Measurements from ENCODE around the gene ACVR1B.
A peak's percentile ranks its signal among the peaks of the same experiment; 100 is the strongest.

ACVR1B gene

DNA sequence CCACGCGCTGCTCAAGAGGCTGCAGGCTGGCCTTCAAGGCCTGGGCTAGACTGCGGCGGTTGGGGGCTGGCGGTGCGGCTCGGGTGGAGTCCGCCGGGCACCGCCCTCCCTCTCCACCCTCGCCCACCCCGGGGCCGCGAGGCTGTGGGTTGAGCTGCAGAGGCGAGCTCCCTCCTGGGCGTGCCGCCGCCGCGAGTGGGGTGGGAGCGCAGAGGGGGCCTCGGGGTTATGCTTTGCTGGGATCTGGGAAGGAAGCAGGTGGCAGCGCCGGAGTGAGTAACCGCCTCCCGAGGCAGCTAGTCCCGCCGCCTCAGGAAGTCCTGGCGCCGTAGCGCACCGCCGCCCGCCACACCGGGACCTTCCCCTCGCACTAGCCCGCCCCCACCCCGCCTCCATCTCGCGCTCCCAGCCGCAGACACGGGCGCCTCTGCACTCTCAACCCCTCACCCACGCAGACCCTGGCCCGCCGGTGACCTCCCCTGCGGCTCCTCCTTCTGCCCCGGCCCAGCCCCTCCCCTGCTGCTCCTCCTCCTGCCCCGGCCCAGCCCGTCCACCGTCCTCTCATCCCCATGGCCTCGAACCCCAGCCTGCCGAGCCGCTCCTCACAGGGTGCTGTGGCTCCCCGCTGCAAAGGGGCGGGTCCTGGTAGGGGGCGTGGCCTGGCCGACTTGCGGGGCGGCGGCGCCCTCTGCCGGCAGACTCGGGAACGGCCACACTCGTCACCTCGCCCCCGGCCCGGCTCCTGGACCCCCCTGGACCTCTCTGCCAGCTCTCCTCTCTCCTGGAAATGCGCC, 71.9 kb downstream of the ACVR1B start:
- DNase-seq (ENCODE audit: low read depth) = no peak

GRCh38 chr12:52023976-52024688, 72.6 kb downstream of the ACVR1B start:
- DNase-seq (ENCODE audit: low read depth) = no peak

DNA sequence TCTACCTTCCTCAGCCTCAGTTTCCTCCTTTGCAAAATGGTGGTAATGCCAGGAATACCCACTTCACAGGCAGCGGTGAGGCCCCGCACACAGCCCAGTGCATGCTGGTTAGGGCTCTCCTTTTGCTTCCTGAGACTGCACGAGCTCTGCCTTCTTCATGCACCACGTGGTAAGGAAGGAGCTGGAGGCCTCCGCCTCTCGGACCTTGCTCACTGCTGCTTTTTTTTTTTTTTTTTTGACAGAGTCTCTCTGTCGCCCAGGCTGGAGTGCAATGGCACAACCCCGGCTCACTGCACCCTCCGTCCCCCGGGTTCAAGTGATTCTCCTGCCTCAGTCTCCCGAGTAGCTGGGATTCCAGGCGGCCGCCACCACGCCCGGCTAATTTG, 73.3 kb downstream of the ACVR1B start:
- no peak for DNase-seq (ENCODE audit: low read depth)

DNA sequence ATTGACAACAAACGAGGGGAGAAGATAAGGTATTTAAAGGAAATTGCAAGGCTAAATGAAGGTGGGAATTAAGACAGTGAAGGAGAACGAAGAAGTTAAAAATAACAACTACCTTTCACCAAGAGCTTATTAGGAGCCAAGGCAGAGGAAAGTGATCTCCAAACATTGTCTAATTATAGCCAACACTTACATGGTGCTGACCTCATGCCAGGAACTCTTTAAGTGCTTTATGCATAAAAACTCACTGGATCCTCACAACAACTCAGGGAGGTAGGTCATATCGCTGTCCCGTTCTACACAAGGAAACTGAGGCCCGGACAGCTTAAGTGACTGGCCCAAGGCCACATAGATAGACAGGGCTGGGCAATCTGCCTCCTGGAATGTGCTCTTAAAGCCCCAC, 74.8 kb downstream of the ACVR1B start:
- DNase-seq (ENCODE audit: low read depth) = no peak

GRCh38 chr12:52027085-52027843, 75.8 kb downstream of the ACVR1B start:
- no peak for DNase-seq (ENCODE audit: low read depth)

GRCh38 chr12:52029685-52030084, 78.2 kb downstream of the ACVR1B start:
- no peak for DNase-seq (ENCODE audit: low read depth)

DNA sequence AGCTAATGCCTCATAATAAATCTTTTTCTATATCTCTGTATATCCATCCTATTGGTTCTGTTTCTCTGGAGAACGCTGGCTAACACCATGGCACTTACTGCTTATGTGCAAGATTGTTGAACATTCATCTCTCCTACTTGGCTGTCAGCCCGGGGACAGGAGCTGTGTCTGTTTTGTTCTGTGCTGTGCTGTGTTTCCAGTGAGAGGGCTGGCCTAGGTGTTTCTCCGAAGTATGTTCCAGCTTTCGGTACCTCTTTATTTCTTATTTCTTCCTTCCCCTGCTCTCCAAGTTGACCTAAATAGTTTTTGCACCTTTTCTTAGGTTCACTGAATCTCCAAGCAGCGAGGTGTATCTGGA, 80.9 kb downstream of the ACVR1B start:
- no peak for DNase-seq (ENCODE audit: low read depth)

GRCh38 chr12:52032804-52033445, 81.4 kb downstream of the ACVR1B start:
- peak; percentile 86 for DNase-seq (ENCODE audit: low read depth)

DNA sequence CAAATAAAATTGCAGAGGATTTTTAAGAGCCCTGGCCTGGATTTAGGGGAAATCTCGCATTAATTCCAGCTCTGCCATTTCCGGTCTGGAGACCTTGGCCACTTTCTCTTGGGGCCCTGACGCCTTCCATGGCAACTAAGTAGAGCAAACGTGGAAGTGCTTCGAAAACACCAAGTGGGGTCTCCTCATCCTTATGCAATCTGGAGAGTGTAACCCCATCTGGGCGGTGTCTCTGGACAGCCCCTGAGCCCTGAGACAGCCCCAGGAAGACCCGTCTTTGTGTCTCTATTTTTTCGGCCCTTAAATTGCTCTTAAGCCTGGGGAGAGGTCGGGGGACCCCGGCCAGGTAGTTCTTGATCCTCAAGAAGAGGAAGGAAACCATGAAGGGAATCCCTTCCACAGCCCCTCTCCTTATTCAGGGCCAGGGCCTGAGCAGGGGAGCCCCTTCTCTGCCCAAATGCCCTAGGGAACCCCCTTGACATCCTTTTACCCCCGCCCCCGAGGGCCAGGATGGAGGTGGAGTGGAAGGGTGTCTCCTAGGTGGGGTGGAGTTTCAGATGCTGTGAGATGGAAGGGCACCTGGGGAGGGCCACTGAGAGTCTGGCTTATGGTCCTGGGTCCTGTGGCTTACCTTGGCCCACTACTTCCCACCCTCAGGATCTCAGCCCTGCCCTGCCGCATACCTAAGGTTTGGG, 82.1 kb downstream of the ACVR1B start:
- no peak for DNase-seq (ENCODE audit: low read depth)

- DNase-seq (ENCODE audit: low read depth) = no peak
Measured at GRCh38 chr12:52035190-52035589, 83.7 kb downstream of the ACVR1B start.

GRCh38 chr12:52035926-52036325, 84.4 kb downstream of the ACVR1B start:
- no peak for DNase-seq (ENCODE audit: low read depth)

DNA sequence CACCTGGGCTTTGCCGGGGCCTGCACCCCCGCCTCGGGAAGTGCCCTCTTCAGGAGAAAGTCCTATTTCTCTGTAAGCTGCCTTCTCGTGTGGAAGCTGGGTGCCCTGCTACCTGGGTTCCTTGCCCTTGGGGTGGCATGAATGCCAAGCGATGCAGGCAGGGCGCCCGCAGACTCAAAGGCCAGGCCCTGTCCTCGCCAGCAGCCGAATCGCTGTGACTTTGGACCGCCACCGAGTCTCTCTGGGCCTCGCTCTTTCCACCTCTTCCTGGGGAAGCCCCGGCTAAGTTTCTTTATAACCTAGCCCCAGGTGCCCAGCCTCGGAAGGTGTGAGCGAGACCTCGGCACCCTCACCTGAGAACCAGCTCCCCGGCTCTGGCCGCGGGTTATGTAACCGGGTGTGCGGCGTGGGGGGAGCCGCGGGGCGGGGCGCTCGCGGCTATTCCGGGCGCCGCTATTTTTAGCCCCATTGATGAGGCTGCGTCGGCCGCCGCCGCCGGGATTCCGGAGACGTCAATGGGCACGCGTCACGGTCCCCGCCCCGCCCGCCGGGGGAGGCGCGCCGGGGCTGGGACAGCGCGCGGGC, 85.2 kb downstream of the ACVR1B start:
- DNase-seq (ENCODE audit: low read depth) = no peak

GRCh38 chr12:52037248-52037861, 85.9 kb downstream of the ACVR1B start:
- no peak for DNase-seq (ENCODE audit: low read depth)

- DNase-seq (ENCODE audit: low read depth) = no peak
Measured at GRCh38 chr12:52038447-52038846, 86.9 kb downstream of the ACVR1B start.

DNA sequence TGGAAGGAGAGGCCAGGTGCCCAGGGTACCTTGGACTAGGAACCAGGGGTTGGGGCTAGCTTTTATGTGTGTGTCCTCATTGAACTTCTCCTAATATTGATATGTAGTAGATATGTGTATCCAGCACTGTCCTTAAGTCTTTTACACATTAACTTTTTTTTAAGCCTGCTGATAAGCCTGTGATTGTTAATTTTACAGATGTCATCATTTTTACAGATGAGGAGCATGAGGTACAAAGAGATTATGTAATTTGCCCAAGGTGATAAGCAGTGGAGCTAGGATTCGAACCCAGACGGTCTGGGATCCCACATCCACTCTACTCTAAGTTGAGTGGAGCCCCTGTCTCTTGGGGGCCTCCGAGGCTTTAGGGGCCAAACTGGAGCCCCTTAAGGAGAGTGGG, 89.5 kb downstream of the ACVR1B start:
- DNase-seq (ENCODE audit: low read depth) = no peak

- no peak for DNase-seq (ENCODE audit: low read depth)
Measured at GRCh38 chr12:52041695-52042123, 90.2 kb downstream of the ACVR1B start.

DNA sequence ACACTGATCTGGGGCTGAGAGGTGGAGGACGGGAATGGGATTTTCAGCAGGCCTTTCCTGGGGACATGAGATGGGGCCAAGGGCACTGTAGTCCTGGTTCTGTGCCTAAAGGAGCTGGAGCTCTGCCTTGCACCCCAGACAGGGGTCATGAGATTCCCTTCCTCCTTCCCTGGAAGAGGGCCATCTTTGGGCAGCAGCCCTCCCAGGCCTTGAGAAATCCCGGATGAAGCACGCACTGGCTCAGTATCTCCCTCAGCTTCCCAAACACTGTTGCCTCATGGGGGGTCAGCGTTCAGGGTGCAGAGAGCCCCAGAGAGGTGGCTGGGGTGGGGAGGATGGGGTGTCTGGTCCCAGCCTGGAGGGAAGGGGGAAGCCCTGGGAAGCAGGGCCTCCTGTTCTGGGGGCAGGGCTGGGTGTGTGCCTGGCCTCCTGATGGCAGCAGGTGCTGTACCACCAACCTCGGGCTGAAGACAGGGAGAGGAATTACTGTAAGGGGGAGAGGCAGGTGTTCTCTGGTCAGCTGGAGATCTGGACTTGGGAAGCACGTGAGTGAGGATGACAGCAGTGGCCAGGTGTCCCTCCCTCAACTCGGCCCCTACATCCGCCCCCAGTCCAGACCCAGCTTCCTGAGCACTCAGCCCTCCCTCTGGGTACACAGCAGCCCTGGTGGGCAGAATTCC, 91.3 kb downstream of the ACVR1B start:
- no peak for DNase-seq (ENCODE audit: low read depth)

DNA sequence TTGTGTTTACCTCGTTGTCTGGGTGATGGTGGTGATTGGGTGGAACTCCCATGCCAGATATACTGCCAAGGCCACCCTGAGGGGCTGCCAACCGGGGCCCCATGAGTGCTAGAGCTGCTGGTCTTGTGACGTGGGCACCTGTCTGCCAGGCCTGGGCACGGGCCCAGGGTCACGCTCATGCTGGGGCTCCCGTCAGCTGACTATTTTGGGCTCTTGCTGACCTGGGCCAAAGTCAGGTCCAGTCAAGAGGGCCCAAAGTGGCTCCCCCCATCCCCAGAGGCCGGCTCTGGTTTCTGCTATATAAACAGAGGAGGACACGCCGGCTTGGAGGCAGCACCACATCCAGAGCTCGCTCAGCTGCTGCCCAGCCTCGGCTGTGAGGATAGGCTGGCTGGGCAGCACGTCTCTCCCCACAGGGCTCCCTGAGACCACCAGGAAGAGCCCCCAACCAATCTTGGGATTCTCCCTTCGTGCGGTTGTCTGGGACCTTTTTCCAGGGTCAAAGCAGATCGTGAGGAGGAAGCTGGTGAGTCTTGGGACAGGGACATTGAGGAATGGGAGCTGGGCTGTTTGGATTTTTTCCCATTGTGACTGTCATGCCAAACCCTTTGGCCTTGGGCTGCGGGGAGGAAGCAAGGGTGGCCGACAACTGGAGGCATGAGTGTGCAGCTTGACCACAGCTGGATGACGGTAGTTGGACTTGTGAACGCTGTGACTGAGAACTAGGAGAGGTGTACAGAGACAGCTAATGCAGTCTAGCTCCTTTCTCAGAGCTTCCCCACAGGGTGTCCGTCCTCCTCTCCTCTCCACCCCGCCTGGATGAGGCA, 92.1 kb downstream of the ACVR1B start:
- DNase-seq (ENCODE audit: low read depth) = no peak

- no peak for DNase-seq (ENCODE audit: low read depth)
Measured at GRCh38 chr12:52044292-52044983, 92.9 kb downstream of the ACVR1B start.

Measured in non-pigmented ciliary epithelial cell (primary cell).